ENCODE results near the gene SH3BP1. TPM values are rescaled to one million over a fixed set of nuclear protein-coding genes. Genes with fewer than 3 reads are reported as not detected.

The SH3BP1 gene
- polyA plus RNA-seq, 1 donor from 2014 or later = 0.63 TPM

GRCh38 chr22:37664249-37665101, 25.0 kb downstream of the SH3BP1 start:
- H3K27ac ChIP-seq (ENCODE audit: low read length) = no peak overlapping the region
- H3K27me3 ChIP-seq (ENCODE audit: insufficient read depth, low read depth, low read length) = no peaks in the 10 kb centered on the region
- TF ChIP-seq MXI1 (conservative IDR thresholded peaks at IDR 0.05; ENCODE audit: poor library complexity, severe bottlenecking) (no peak), SMC3 (conservative IDR thresholded peaks at IDR 0.05; ENCODE audit: poor library complexity) (no peak), EP300 (conservative IDR thresholded peaks at IDR 0.05; ENCODE audit: poor library complexity, severe bottlenecking) (no peak), POLR2AphosphoS5 (IDR thresholded peaks at IDR 0.05) (no peak), TAF1 (IDR thresholded peaks at IDR 0.05; ENCODE audit: low read depth) (no peak), REST (IDR thresholded peaks at IDR 0.05; ENCODE audit: borderline replicate concordance) (no peak), RAD21 (conservative IDR thresholded peaks at IDR 0.05) (no peak), EZH2 (IDR thresholded peaks at IDR 0.05; ENCODE audit: borderline replicate concordance, insufficient read depth, low read length, poor library complexity, severe bottlenecking) (no peak)
- TF ChIP-seq, protein P1, sequence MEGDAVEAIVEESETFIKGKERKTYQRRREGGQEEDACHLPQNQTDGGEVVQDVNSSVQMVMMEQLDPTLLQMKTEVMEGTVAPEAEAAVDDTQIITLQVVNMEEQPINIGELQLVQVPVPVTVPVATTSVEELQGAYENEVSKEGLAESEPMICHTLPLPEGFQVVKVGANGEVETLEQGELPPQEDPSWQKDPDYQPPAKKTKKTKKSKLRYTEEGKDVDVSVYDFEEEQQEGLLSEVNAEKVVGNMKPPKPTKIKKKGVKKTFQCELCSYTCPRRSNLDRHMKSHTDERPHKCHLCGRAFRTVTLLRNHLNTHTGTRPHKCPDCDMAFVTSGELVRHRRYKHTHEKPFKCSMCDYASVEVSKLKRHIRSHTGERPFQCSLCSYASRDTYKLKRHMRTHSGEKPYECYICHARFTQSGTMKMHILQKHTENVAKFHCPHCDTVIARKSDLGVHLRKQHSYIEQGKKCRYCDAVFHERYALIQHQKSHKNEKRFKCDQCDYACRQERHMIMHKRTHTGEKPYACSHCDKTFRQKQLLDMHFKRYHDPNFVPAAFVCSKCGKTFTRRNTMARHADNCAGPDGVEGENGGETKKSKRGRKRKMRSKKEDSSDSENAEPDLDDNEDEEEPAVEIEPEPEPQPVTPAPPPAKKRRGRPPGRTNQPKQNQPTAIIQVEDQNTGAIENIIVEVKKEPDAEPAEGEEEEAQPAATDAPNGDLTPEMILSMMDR (IDR thresholded peaks at IDR 0.05; ENCODE audit: poor library complexity, severe bottlenecking) = no peak
- H3K79me2 ChIP-seq (replicated peaks; ENCODE audit: insufficient read depth, low read length) = peaks cover 20% of the 10 kb centered on the region
- H4K20me1 ChIP-seq (ENCODE audit: insufficient read depth) = no peaks in the 10 kb centered on the region
- no peak overlapping the region for H3K9ac ChIP-seq (ENCODE audit: low read length)
- no peaks in the 10 kb centered on the region for H3K9me3 ChIP-seq (ENCODE audit: low read length)
- H3F3A ChIP-seq (ENCODE audit: insufficient read depth, low read length, poor library complexity, severe bottlenecking) = no peaks in the 10 kb centered on the region
- H3K9me2 ChIP-seq (ENCODE audit: insufficient read depth, low read length) = no peaks in the 10 kb centered on the region
- no peak overlapping the region for H3K4me2 ChIP-seq (ENCODE audit: low read length)
- no peak overlapping the region for H2AFZ ChIP-seq (ENCODE audit: low read depth, low read length)
- H3K36me3 ChIP-seq (ENCODE audit: insufficient read depth, low read length) = no peaks in the 10 kb centered on the region
- H3K4me3 ChIP-seq (ENCODE audit: low read length) = no peak overlapping the region

GRCh38 chr22:37665487-37665886, 26.0 kb downstream of the SH3BP1 start:
- Histone ChIP-seq H3F3A (ENCODE audit: insufficient read depth, low read length, poor library complexity, severe bottlenecking) (no peaks in the 10 kb centered on the region), H3K9me2 (ENCODE audit: insufficient read depth, low read length) (no peaks in the 10 kb centered on the region), H3K27ac (ENCODE audit: low read length) (no peak overlapping the region), H4K20me1 (ENCODE audit: insufficient read depth) (no peaks in the 10 kb centered on the region), H3K9ac (ENCODE audit: low read length) (no peak overlapping the region), H2AFZ (ENCODE audit: low read depth, low read length) (no peak overlapping the region), H3K4me3 (ENCODE audit: low read length) (no peak overlapping the region), H3K4me2 (ENCODE audit: low read length) (no peak overlapping the region), H3K9me3 (ENCODE audit: low read length) (no peaks in the 10 kb centered on the region), H3K27me3 (ENCODE audit: insufficient read depth, low read depth, low read length) (no peaks in the 10 kb centered on the region), H3K36me3 (ENCODE audit: insufficient read depth, low read length) (no peaks in the 10 kb centered on the region), H3K79me2 (replicated peaks; ENCODE audit: insufficient read depth, low read length) (peaks cover 12% of the 10 kb centered on the region)
- TF ChIP-seq MXI1 (conservative IDR thresholded peaks at IDR 0.05; ENCODE audit: poor library complexity, severe bottlenecking) = no peak
- TF ChIP-seq RAD21 (conservative IDR thresholded peaks at IDR 0.05) = no peak
- no peak for TF ChIP-seq TAF1 (IDR thresholded peaks at IDR 0.05; ENCODE audit: low read depth)

All from neural cell (in vitro differentiated cells).